ENCODE results near the gene ACP1. TPM values are rescaled to one million over a fixed set of nuclear protein-coding genes. Genes with fewer than 3 reads are reported as not detected.

ACP1 gene
- total RNA-seq, 1 experiment from 2014 or later, result 132 TPM

- Mint-ChIP-seq H3K36me3 (ENCODE audit: insufficient read depth, unreplicated experiment) (peaks cover 32% of the 10 kb centered on the region), H3K27me3 (ENCODE audit: insufficient read depth, unreplicated experiment) (no peaks in the 10 kb centered on the region), H3K27ac (ENCODE audit: low read depth, unreplicated experiment) (no peak overlapping the region), H3K9me3 (ENCODE audit: unreplicated experiment) (no peaks in the 10 kb centered on the region), H3K4me3 (ENCODE audit: unreplicated experiment) (no peak overlapping the region), H3K4me1 (ENCODE audit: insufficient read depth, unreplicated experiment) (no peaks in the 10 kb centered on the region)
- ChIA-PET CTCF (no interaction called here), POLR2A (interaction anchor here (1.1 kb wide), 1 partner anchor 31 kb away, joined by 3 read pairs; no protein-coding TSS in a partner anchor)
- no peak for TF ChIP-seq CTCF (IDR thresholded peaks at IDR 0.05; ENCODE audit: unreplicated experiment)
- DNase-seq (ENCODE audit: unreplicated experiment), result no peak
- no TSS peak for BruUV-seq (replicated peaks)
- intact Hi-C loops (cut with micrococcal nuclease), result no loop called here
Measured at GRCh38 chr2:233030-233429, 31.7 kb upstream of the ACP1 start.

GRCh38 chr2:234421-234820, 30.3 kb upstream of the ACP1 start:
- no TSS peak for BruUV-seq (replicated peaks)
- Mint-ChIP-seq H3K27me3 (ENCODE audit: insufficient read depth, unreplicated experiment) (no peaks in the 10 kb centered on the region), H3K9me3 (ENCODE audit: unreplicated experiment) (no peaks in the 10 kb centered on the region), H3K4me1 (ENCODE audit: insufficient read depth, unreplicated experiment) (no peaks in the 10 kb centered on the region), H3K27ac (ENCODE audit: low read depth, unreplicated experiment) (no peak overlapping the region), H3K4me3 (ENCODE audit: unreplicated experiment) (no peak overlapping the region), H3K36me3 (ENCODE audit: insufficient read depth, unreplicated experiment) (peaks cover 31% of the 10 kb centered on the region)
- intact Hi-C loops (cut with micrococcal nuclease), result no loop called here
- CTCF ChIA-PET, result interaction anchor here (0.6 to 0.7 kb wide), 2 partner anchors 11 to 84 kb away, joined by 3 read pairs; no protein-coding TSS in a partner anchor
- no peak for DNase-seq (ENCODE audit: unreplicated experiment)
- POLR2A ChIA-PET, result no interaction called here
- no peak for TF ChIP-seq CTCF (IDR thresholded peaks at IDR 0.05; ENCODE audit: unreplicated experiment)

- no TSS peak for BruUV-seq (replicated peaks)
- Mint-ChIP-seq H3K4me1 (ENCODE audit: insufficient read depth, unreplicated experiment) (no peaks in the 10 kb centered on the region), H3K27me3 (ENCODE audit: insufficient read depth, unreplicated experiment) (no peaks in the 10 kb centered on the region), H3K9me3 (ENCODE audit: unreplicated experiment) (no peaks in the 10 kb centered on the region), H3K4me3 (ENCODE audit: unreplicated experiment) (no peak overlapping the region), H3K27ac (ENCODE audit: low read depth, unreplicated experiment) (no peak overlapping the region), H3K36me3 (ENCODE audit: insufficient read depth, unreplicated experiment) (peaks cover 34% of the 10 kb centered on the region)
- POLR2A ChIA-PET, result interaction anchor here (0.6 to 1.0 kb wide), 2 partner anchors 9 to 29 kb away, joined by 3 to 5 read pairs; no protein-coding TSS in a partner anchor
- CTCF ChIA-PET, result interaction anchor here (0.7 to 2.3 kb wide), 5 partner anchors 8 to 303 kb away, joined by 3 to 8 read pairs (median 4); no protein-coding TSS in a partner anchor
- no peak for DNase-seq (ENCODE audit: unreplicated experiment)
- no peak for TF ChIP-seq CTCF (IDR thresholded peaks at IDR 0.05; ENCODE audit: unreplicated experiment)
- intact Hi-C loops (cut with micrococcal nuclease), result no loop called here
Measured at GRCh38 chr2:236993-237539, 27.7 kb upstream of the ACP1 start.

- no peaks in the 10 kb centered on the region for H3K27me3 Mint-ChIP-seq (ENCODE audit: insufficient read depth, unreplicated experiment)
- H3K9me3 Mint-ChIP-seq (ENCODE audit: unreplicated experiment), result peaks cover 6% of the 10 kb centered on the region
- BruUV-seq (replicated peaks), result no TSS peak
- H3K4me1 Mint-ChIP-seq (ENCODE audit: insufficient read depth, unreplicated experiment), result no peaks in the 10 kb centered on the region
- H3K36me3 Mint-ChIP-seq (ENCODE audit: insufficient read depth, unreplicated experiment), result peaks cover 36% of the 10 kb centered on the region
- H3K4me3 Mint-ChIP-seq (ENCODE audit: unreplicated experiment), result no peak overlapping the region
- intact Hi-C loops (cut with micrococcal nuclease), result no loop called here
- TF ChIP-seq CTCF (IDR thresholded peaks at IDR 0.05; ENCODE audit: unreplicated experiment), result no peak
- CTCF ChIA-PET, result interaction anchor here (0.6 to 2.3 kb wide), 4 partner anchors 8 to 302 kb away, joined by 3 to 8 read pairs (median 6); no protein-coding TSS in a partner anchor
- no peak overlapping the region for H3K27ac Mint-ChIP-seq (ENCODE audit: low read depth, unreplicated experiment)
- POLR2A ChIA-PET, result interaction anchor here (0.6 kb wide), 1 partner anchor 194 kb away, joined by 3 read pairs; no protein-coding TSS in a partner anchor
- no peak for DNase-seq (ENCODE audit: unreplicated experiment)
Measured at GRCh38 chr2:237878-238277, 26.9 kb upstream of the ACP1 start.
